ENCODE measurements around the gene KCNMA1. TPM values are rescaled to one million over a fixed set of nuclear protein-coding genes. Genes with fewer than 3 reads are reported as not detected.

Gene KCNMA1
- polyA plus RNA-seq, 1 donor from 2014 or later = 60.8 TPM

DNA sequence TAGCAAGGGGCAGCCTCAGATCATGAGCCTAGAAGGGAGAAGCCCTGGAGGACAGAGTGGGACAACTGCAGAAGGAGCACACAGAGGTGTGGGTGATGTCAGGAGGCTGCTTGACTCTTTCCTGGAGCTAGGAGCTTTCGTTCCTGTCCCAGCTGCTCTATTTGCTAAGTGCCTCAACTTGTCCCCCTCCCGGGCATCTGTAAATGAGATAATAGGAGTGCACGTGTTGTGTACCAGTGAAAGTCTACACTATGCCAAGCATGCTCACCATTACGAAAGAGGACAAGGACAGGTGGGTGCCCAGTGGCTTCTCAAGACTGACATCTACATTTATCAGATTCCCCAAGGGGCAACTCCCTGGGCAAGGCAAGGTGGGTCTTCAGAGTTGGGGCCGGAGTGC, 162.7 kb downstream of the KCNMA1 start:
- Histone ChIP-seq H2AFZ (ENCODE audit: low read depth, low read length) (no peak overlapping the region), H3K9ac (ENCODE audit: low read length) (no peak overlapping the region), H4K20me1 (ENCODE audit: insufficient read depth) (no peaks in the 10 kb centered on the region), H3K36me3 (ENCODE audit: insufficient read depth, low read length) (no peaks in the 10 kb centered on the region), H3K27me3 (ENCODE audit: insufficient read depth, low read depth, low read length) (no peaks in the 10 kb centered on the region), H3K9me2 (ENCODE audit: insufficient read depth, low read length) (no peaks in the 10 kb centered on the region), H3K79me2 (replicated peaks; ENCODE audit: insufficient read depth, low read length) (no peaks in the 10 kb centered on the region), H3K9me3 (ENCODE audit: low read length) (no peaks in the 10 kb centered on the region), H3K27ac (ENCODE audit: low read length) (no peak overlapping the region), H3F3A (ENCODE audit: insufficient read depth, low read length, poor library complexity, severe bottlenecking) (no peaks in the 10 kb centered on the region), H3K4me3 (ENCODE audit: low read length) (no peak overlapping the region), H3K4me2 (ENCODE audit: low read length) (no peak overlapping the region)
- TF ChIP-seq EP300 (conservative IDR thresholded peaks at IDR 0.05; ENCODE audit: poor library complexity, severe bottlenecking) (no peak), SMC3 (conservative IDR thresholded peaks at IDR 0.05; ENCODE audit: poor library complexity) (no peak), TAF1 (IDR thresholded peaks at IDR 0.05; ENCODE audit: low read depth) (no peak), MXI1 (conservative IDR thresholded peaks at IDR 0.05; ENCODE audit: poor library complexity, severe bottlenecking) (no peak), RAD21 (conservative IDR thresholded peaks at IDR 0.05) (no peak), POLR2AphosphoS5 (IDR thresholded peaks at IDR 0.05) (no peak), EZH2 (IDR thresholded peaks at IDR 0.05; ENCODE audit: borderline replicate concordance, insufficient read depth, low read length, poor library complexity, severe bottlenecking) (no peak)
- TF ChIP-seq, protein P1, sequence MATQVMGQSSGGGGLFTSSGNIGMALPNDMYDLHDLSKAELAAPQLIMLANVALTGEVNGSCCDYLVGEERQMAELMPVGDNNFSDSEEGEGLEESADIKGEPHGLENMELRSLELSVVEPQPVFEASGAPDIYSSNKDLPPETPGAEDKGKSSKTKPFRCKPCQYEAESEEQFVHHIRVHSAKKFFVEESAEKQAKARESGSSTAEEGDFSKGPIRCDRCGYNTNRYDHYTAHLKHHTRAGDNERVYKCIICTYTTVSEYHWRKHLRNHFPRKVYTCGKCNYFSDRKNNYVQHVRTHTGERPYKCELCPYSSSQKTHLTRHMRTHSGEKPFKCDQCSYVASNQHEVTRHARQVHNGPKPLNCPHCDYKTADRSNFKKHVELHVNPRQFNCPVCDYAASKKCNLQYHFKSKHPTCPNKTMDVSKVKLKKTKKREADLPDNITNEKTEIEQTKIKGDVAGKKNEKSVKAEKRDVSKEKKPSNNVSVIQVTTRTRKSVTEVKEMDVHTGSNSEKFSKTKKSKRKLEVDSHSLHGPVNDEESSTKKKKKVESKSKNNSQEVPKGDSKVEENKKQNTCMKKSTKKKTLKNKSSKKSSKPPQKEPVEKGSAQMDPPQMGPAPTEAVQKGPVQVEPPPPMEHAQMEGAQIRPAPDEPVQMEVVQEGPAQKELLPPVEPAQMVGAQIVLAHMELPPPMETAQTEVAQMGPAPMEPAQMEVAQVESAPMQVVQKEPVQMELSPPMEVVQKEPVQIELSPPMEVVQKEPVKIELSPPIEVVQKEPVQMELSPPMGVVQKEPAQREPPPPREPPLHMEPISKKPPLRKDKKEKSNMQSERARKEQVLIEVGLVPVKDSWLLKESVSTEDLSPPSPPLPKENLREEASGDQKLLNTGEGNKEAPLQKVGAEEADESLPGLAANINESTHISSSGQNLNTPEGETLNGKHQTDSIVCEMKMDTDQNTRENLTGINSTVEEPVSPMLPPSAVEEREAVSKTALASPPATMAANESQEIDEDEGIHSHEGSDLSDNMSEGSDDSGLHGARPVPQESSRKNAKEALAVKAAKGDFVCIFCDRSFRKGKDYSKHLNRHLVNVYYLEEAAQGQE (IDR thresholded peaks at IDR 0.05; ENCODE audit: borderline replicate concordance) = no peak
- TF ChIP-seq, protein P2, sequence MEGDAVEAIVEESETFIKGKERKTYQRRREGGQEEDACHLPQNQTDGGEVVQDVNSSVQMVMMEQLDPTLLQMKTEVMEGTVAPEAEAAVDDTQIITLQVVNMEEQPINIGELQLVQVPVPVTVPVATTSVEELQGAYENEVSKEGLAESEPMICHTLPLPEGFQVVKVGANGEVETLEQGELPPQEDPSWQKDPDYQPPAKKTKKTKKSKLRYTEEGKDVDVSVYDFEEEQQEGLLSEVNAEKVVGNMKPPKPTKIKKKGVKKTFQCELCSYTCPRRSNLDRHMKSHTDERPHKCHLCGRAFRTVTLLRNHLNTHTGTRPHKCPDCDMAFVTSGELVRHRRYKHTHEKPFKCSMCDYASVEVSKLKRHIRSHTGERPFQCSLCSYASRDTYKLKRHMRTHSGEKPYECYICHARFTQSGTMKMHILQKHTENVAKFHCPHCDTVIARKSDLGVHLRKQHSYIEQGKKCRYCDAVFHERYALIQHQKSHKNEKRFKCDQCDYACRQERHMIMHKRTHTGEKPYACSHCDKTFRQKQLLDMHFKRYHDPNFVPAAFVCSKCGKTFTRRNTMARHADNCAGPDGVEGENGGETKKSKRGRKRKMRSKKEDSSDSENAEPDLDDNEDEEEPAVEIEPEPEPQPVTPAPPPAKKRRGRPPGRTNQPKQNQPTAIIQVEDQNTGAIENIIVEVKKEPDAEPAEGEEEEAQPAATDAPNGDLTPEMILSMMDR (IDR thresholded peaks at IDR 0.05; ENCODE audit: poor library complexity, severe bottlenecking) = no peak

DNA sequence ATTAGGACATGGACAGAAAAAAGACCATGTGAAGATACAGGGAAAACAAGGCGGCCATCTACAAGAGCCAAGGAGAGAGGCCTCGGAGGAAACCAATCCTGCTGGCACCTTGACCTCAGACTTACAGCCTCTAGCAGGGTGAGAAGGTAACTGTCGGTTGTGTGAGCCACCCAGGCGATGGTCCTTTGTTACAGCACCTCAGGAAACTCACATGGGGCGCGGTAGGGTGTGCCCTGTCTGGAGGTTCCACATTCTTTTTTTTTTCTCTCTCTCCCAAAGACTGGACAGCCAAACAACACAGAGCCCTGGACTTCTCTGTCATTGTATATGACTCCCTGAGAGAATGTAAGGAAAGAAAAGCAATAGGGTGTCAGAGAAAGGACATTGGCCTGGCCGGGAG, 163.2 kb downstream of the KCNMA1 start:
- Histone ChIP-seq H3K27me3 (ENCODE audit: insufficient read depth, low read depth, low read length) (no peaks in the 10 kb centered on the region), H3K9me3 (ENCODE audit: low read length) (no peaks in the 10 kb centered on the region), H3K4me3 (ENCODE audit: low read length) (no peak overlapping the region), H3K79me2 (replicated peaks; ENCODE audit: insufficient read depth, low read length) (no peaks in the 10 kb centered on the region), H2AFZ (ENCODE audit: low read depth, low read length) (no peak overlapping the region), H4K20me1 (ENCODE audit: insufficient read depth) (no peaks in the 10 kb centered on the region), H3F3A (ENCODE audit: insufficient read depth, low read length, poor library complexity, severe bottlenecking) (no peaks in the 10 kb centered on the region), H3K9me2 (ENCODE audit: insufficient read depth, low read length) (no peaks in the 10 kb centered on the region), H3K9ac (ENCODE audit: low read length) (no peak overlapping the region), H3K36me3 (ENCODE audit: insufficient read depth, low read length) (no peaks in the 10 kb centered on the region), H3K27ac (ENCODE audit: low read length) (no peak overlapping the region), H3K4me2 (ENCODE audit: low read length) (no peak overlapping the region)
- no peak for TF ChIP-seq MXI1 (conservative IDR thresholded peaks at IDR 0.05; ENCODE audit: poor library complexity, severe bottlenecking)
- no peak for TF ChIP-seq EP300 (conservative IDR thresholded peaks at IDR 0.05; ENCODE audit: poor library complexity, severe bottlenecking)
- no peak for TF ChIP-seq EZH2 (IDR thresholded peaks at IDR 0.05; ENCODE audit: borderline replicate concordance, insufficient read depth, low read length, poor library complexity, severe bottlenecking)
- no peak for TF ChIP-seq TAF1 (IDR thresholded peaks at IDR 0.05; ENCODE audit: low read depth)
- TF ChIP-seq RAD21 (conservative IDR thresholded peaks at IDR 0.05) = no peak
- TF ChIP-seq, protein P1 (IDR thresholded peaks at IDR 0.05; ENCODE audit: borderline replicate concordance) = no peak
- no peak for TF ChIP-seq SMC3 (conservative IDR thresholded peaks at IDR 0.05; ENCODE audit: poor library complexity)
- no peak for TF ChIP-seq POLR2AphosphoS5 (IDR thresholded peaks at IDR 0.05)

Measured in neural cell (in vitro differentiated cells).